Neural progenitor cell (in vitro differentiated cells): Measurements from ENCODE around the gene ZFPM1.

Experiments used
- CTCF ChIP-seq: fragments of 200-600 bp; sonication (generic); IDR thresholded peaks from 2 replicates; pipeline ENCODE4 v1.5.1; 2017; ENCODE audit warnings: antibody characterized with exemption, mild to moderate bottlenecking
- EZH2 ChIP-seq: fragments of 200-600 bp; sonication (generic); IDR thresholded peaks from 2 replicates; pipeline ENCODE4 v1.6.1; 2017; ENCODE audit warnings: antibody characterized with exemption, mild to moderate bottlenecking, moderate library complexity
- EZH2phosphoT487 ChIP-seq: fragments of 200-600 bp; sonication (generic); IDR thresholded peaks from 2 replicates; pipeline ENCODE4 v1.6.1; 2017; ENCODE audit warnings: antibody characterized with exemption

- TF ChIP-seq EZH2phosphoT487, result peak; percentile 11
- no peak for TF ChIP-seq CTCF
- TF ChIP-seq EZH2, result no peak
Observed at GRCh38 chr16:88455610-88456355, 2.7 kb downstream of the ZFPM1 start.
